ENCODE measurements around the gene IFNLR1. TPM values are rescaled to one million over a fixed set of nuclear protein-coding genes. Genes with fewer than 3 reads are reported as not detected.

The IFNLR1 gene
- total RNA-seq, 4 donors from 2014 or later, result 0.93 to 2.8 (median 1.2) TPM

GRCh38 chr1:24150234-24151174 lies 36.6 kb downstream of the IFNLR1 start:
- TF ChIP-seq CTCF (IDR thresholded peaks at IDR 0.05) (peak in 3 of 4 experiments; percentile 69 to 89 (median 87)), POLR2AphosphoS5 (IDR thresholded peaks at IDR 0.05) (no peak)
- H3K9me3 ChIP-seq, result no peaks in the 10 kb centered on the region
- no peaks in the 10 kb centered on the region for H3K36me3 ChIP-seq
- peak; percentile 93 for ATAC-seq
- peaks cover 48% of the 10 kb centered on the region for H3K27me3 ChIP-seq
- H3K27ac ChIP-seq, result peak overlapping the region in 1 of 4 donors; percentile 60
- H3K4me3 ChIP-seq, result no peak overlapping the region
- WGBS, 2 donors (ENCODE audit: low coverage in 1 of 2), result 23 to 32% methylated on average over 15 to 28 of the region's 36 CpGs
- H3K4me1 ChIP-seq, result peaks cover 0 to 12% (median 0%) of the 10 kb centered on the region in 3 donors

DNA sequence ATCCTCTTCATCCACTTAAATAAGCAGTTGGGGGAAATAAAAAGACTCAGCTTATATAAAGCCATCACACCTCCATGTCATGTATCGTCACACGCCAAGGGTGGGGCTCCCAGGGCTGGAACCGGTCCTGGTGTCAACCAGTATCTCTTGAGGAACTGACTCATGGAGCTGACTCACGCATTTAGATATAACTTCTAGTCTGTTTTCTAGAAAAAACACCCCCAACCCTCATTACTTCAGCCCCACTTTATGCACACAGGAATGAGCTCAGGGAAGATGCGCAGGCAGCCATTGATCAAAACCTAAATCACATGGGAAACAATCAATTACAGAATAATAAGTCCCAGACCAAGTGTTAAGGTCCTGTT lies 37.2 kb downstream of the IFNLR1 start:
- Histone ChIP-seq H3K9me3 (no peaks in the 10 kb centered on the region), H3K36me3 (no peaks in the 10 kb centered on the region), H3K4me1 (peaks cover 0 to 12% (median 0%) of the 10 kb centered on the region in 3 donors), H3K27me3 (peaks cover 48% of the 10 kb centered on the region), H3K4me3 (no peak overlapping the region), H3K27ac (no peak overlapping the region)
- WGBS, 2 donors (ENCODE audit: low coverage in 1 of 2), result 54 to 79% methylated on average over 5 of the region's 5 CpGs
- peak; percentile 5 for ATAC-seq
- TF ChIP-seq EP300 (IDR thresholded peaks at IDR 0.05) (no peak), POLR2A (IDR thresholded peaks at IDR 0.05) (no peak), CTCF (IDR thresholded peaks at IDR 0.05) (no peak), POLR2AphosphoS5 (IDR thresholded peaks at IDR 0.05) (no peak)

DNA sequence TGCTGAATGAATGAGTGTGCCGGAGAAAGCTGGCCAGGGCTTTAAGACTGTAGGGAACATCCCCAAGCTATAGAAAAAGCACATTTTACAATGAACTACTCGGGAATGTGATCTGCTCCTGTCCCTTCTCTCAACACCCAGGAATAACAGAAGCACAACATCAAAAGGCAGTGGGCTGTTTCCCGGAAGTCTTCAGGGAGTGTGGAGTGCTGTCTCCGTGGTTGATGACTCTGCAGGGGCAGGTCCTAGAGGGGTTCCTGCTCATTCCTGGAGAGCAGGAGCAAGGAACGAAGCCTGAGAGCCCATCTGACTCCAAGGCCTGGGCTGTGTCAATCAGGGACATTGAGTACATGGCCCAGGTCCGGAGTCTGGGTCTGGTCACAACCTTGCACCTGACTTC lies 39.3 kb downstream of the IFNLR1 start:
- H3K27ac ChIP-seq, result no peak overlapping the region
- TF ChIP-seq CTCF (IDR thresholded peaks at IDR 0.05) (no peak), POLR2AphosphoS5 (IDR thresholded peaks at IDR 0.05) (no peak), EP300 (IDR thresholded peaks at IDR 0.05) (no peak), POLR2A (IDR thresholded peaks at IDR 0.05) (no peak)
- H3K27me3 ChIP-seq, result peaks cover 46% of the 10 kb centered on the region
- H3K4me3 ChIP-seq, result no peak overlapping the region
- ATAC-seq, result no peak
- H3K36me3 ChIP-seq, result no peaks in the 10 kb centered on the region
- H3K9me3 ChIP-seq, result no peaks in the 10 kb centered on the region
- peaks cover 0 to 20% (median 0%) of the 10 kb centered on the region in 3 donors for H3K4me1 ChIP-seq
- 53% methylated on average over 4 of the region's 6 CpGs; no CpG with 5 or more reads in 1 of the 2 donors for WGBS, 2 donors (ENCODE audit: low coverage in 1 of 2)

GRCh38 chr1:24147194-24147593 lies 39.9 kb downstream of the IFNLR1 start:
- TF ChIP-seq CTCF (IDR thresholded peaks at IDR 0.05) (no peak), EP300 (IDR thresholded peaks at IDR 0.05) (no peak), POLR2A (IDR thresholded peaks at IDR 0.05) (no peak), POLR2AphosphoS5 (IDR thresholded peaks at IDR 0.05) (no peak)
- WGBS, 2 donors (ENCODE audit: low coverage in 1 of 2), result 78 to 81% methylated on average over 6 to 7 of the region's 9 CpGs
- Histone ChIP-seq H3K4me1 (peaks cover 0 to 20% (median 0%) of the 10 kb centered on the region in 3 donors), H3K27me3 (peaks cover 42% of the 10 kb centered on the region), H3K36me3 (no peaks in the 10 kb centered on the region), H3K27ac (no peak overlapping the region), H3K9me3 (no peaks in the 10 kb centered on the region), H3K4me3 (no peak overlapping the region)
- ATAC-seq, result no peak
